Large intestine (tissue), 3 donors: ENCODE measurements around the gene PTGDS. TPM values are rescaled to one million over a fixed set of nuclear protein-coding genes. Genes with fewer than 3 reads are reported as not detected.

Source experiments
- DNase-seq, 2 donors: peaks; one replicate each; pipeline versions ENCODE4 v3.0.0 to v3.0.0-alpha.2; 2013
- H3K27ac ChIP-seq: one replicate; pipeline ENCODE4 v1.5.1; 2013; ENCODE audit warnings: low read length
- H3K27me3 ChIP-seq: 2 replicates; pipeline ENCODE4 v1.6.1; 2013; ENCODE audit warnings: low read length; ENCODE audit not compliant: control insufficient read depth, insufficient read depth
- H3K36me3 ChIP-seq: 2 replicates; pipeline ENCODE4 v1.6.1; 2013; ENCODE audit warnings: low read length; ENCODE audit not compliant: control insufficient read depth, insufficient read depth
- H3K4me1 ChIP-seq: one replicate; pipeline ENCODE4 v1.6.1; 2013; ENCODE audit warnings: low read length; ENCODE audit not compliant: control insufficient read depth, insufficient read depth
- H3K4me3 ChIP-seq: one replicate; pipeline ENCODE4 v1.5.1; 2013; ENCODE audit warnings: low read length
- H3K9me3 ChIP-seq: one replicate; pipeline ENCODE4 v1.6.1; 2013; ENCODE audit warnings: mild to moderate bottlenecking, low read depth, low read length, moderate library complexity; ENCODE audit not compliant: control insufficient read depth
- WGBS: methylation state at CpG from one replicate; pipeline ENCODE4 v1.1.5; 2013; ENCODE audit warnings: low lambda C conversion rate; ENCODE audit not compliant: insufficient coverage; 5-methylcytosine and 5-hydroxymethylcytosine counted together
- polyA plus RNA-seq: library from polyadenylated mRNA; unstranded; fragments of 120-200 nt; gene quantifications from one replicate; pipeline ENCODE4 v1.2.1, GENCODE V29; 2013

Gene PTGDS
- polyA plus RNA-seq, 1 donor: 4.6 TPM

DNA sequence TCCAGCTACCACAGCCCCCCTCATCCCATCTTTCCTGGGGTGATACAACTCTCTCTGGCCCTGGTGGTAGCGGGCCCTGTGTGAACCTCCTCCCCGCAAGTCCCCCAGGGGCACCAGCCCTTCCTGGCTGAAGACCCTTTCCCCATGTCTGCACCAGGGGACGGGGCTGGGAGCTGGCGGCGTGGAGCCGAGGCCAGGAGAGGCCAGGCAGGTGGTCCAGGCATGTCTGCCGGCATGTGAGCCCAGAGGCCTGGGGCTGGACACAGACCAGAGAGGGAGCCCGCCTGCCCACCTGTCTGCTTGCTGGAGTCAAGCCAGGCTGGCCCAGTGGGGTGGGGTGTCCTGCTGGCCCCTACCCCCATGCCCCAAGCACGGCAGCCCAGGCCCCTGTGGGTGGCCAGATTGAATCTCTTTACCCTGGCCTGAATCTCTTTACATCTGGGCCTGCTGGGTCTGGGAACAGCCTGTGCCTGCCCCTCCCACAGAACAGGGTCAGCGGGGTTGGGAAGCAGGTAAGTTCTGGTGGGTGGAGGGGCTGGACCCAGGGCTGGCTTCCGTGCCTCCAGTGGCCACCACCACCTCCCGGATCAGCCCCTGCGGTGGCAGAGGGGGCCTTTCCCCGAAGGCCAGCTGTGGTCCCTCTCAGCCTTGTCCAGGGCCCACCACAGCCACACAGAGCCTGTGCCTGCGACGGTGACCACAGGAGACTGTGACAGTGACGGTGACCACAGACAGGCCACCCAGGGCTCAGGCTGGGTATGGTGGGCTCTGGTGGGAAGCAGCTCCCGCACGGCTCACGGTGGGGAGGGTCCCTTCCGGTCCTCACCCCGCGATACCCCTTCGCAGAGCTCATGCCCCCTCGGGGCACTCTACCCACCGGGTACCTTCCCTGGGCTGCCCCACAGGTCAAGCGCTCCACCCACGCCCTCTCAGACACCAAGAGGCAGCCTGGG is 18.1 kb upstream of the PTGDS start:
- H3K36me3 ChIP-seq: peaks cover 2% of the 10 kb centered on the region
- no peak overlapping the region for H3K4me3 ChIP-seq
- peaks cover 3% of the 10 kb centered on the region for H3K4me1 ChIP-seq
- no CpG with 5 or more reads among the region's 28 CpGs for WGBS
- DNase-seq: no peak
- H3K9me3 ChIP-seq: peaks cover 5% of the 10 kb centered on the region
- H3K27me3 ChIP-seq: peaks cover 5% of the 10 kb centered on the region
- no peak overlapping the region for H3K27ac ChIP-seq

DNA sequence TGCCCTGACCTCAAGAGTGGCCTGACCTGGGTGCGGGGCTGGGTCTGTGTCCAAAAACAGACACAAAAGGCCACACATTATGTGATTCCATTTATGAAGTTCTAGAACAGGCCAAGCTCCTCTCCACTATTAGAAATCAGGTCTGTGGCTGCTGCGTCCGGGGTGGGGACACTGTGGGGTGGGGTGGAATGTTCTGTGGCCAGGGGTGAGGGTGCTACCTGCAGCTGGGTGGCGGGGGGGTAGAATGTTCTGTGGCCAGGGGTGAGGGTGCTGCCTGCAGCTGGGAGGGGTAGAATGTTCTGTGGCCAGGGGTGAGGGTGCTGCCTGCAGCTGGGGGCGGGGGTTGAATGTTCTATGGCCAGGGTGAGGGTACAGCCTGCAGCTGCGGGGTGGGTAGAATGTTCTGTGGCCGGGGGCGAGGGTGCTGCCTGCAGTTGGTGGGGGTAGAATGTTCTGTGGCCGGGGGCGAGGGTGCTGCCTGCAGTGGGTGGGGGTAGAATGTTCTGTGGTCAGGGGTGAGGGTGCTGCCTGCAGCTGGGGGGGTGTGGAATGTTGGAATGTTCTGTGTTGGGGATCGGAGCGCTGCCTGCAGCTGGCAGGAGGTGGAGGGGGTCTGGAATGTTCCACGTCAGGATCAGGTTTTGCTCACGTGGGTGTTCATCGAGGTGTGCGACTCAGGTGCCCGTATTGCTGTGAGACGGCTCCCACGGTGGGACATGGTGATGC is 16.9 kb upstream of the PTGDS start:
- Histone ChIP-seq H3K36me3 (no peaks in the 10 kb centered on the region), H3K27ac (no peak overlapping the region), H3K4me1 (peaks cover 8% of the 10 kb centered on the region), H3K4me3 (no peak overlapping the region), H3K9me3 (peaks cover 5% of the 10 kb centered on the region), H3K27me3 (peaks cover 7% of the 10 kb centered on the region)
- WGBS: no CpG with 5 or more reads among the region's 19 CpGs
- DNase-seq: no peak

DNA sequence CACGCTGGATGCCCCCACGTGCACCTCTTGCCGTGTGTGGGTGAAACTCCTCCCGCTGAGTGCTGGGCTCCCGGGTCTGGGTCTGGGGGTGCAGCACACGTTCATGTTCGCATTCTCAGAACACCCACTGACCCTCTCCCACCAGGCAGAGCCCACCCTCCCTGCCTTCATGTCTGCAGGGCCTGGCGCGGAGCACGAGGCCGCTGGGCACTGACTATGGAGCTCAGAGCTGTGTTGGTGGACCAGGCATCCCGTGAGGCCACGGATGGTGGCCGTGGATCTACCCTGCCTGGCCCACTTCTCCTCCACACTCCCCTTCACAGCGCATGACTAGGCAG is 16.4 kb upstream of the PTGDS start:
- H3K36me3 ChIP-seq: no peaks in the 10 kb centered on the region
- DNase-seq: no peak
- WGBS: no CpG with 5 or more reads among the region's 15 CpGs
- H3K4me1 ChIP-seq: peaks cover 8% of the 10 kb centered on the region
- peaks cover 5% of the 10 kb centered on the region for H3K9me3 ChIP-seq
- no peak overlapping the region for H3K27ac ChIP-seq
- H3K4me3 ChIP-seq: no peak overlapping the region
- H3K27me3 ChIP-seq: peaks cover 10% of the 10 kb centered on the region

DNA sequence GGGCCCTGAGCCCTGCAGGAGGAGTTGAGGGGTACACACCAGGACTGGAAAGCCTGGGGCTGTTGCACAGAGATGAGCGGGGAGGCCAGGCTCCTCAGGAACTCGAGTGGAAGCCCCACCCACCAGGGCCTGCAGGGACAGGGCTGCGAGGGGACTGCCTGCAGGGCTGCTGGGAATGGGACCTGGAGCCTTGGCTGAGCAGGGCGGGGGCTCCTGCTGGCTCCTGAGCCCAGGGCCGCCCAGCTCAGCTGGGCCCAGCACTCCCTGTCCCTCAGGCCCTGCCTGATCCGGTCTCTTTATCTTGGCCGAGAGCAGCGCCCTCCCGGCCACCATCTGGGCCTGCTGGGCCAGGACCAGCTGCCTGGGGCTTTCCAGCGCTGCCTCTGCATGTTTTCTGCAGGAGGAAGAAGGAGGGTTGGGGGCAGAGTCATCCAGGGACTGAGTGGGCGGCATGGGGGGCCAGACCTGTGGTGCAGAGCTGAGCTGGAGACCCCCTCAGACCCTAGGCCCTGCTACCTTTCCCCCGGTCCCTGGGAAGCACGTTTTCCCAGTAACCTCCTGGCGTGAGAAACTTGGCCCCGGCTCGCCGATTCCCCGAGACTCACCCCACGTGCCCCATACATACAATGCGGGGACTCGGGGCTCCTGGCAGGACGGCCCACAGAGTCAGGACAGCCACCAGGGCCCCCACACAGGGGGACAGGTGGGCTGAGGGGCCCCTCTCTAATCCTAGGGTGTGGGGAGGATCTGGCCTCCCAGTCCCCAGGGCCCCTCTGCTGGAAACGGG is 15.8 kb upstream of the PTGDS start:
- H3K4me3 ChIP-seq: no peak overlapping the region
- peaks cover 16% of the 10 kb centered on the region for H3K27me3 ChIP-seq
- no peak for DNase-seq
- no CpG with 5 or more reads among the region's 23 CpGs for WGBS
- H3K9me3 ChIP-seq: peaks cover 4% of the 10 kb centered on the region
- no peak overlapping the region for H3K27ac ChIP-seq
- no peaks in the 10 kb centered on the region for H3K36me3 ChIP-seq
- peaks cover 12% of the 10 kb centered on the region for H3K4me1 ChIP-seq

DNA sequence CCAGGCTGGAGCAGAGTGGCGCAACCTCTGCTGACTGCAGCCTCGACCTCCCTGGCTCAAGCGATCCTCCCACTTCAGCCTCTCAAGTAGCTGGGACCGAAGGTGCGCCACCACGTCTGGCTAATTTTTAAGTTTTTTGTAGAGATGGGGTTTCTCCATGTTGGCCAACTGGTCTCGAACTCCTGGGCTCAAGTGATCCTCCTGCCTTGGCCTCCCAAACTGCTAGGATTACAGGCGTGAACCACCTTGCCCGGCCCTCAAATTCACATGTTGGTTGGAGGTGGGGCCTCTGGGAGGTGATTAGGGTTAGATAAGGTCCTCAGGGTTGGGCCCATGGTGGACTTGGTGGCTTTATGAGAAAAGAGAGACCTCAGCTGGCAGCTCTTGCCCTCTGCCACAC is 15.1 kb upstream of the PTGDS start:
- Histone ChIP-seq H3K27me3 (peaks cover 17% of the 10 kb centered on the region), H3K4me3 (no peak overlapping the region), H3K27ac (no peak overlapping the region), H3K4me1 (peaks cover 12% of the 10 kb centered on the region), H3K9me3 (no peaks in the 10 kb centered on the region), H3K36me3 (no peaks in the 10 kb centered on the region)
- no CpG with 5 or more reads among the region's 9 CpGs for WGBS
- DNase-seq: no peak

DNA sequence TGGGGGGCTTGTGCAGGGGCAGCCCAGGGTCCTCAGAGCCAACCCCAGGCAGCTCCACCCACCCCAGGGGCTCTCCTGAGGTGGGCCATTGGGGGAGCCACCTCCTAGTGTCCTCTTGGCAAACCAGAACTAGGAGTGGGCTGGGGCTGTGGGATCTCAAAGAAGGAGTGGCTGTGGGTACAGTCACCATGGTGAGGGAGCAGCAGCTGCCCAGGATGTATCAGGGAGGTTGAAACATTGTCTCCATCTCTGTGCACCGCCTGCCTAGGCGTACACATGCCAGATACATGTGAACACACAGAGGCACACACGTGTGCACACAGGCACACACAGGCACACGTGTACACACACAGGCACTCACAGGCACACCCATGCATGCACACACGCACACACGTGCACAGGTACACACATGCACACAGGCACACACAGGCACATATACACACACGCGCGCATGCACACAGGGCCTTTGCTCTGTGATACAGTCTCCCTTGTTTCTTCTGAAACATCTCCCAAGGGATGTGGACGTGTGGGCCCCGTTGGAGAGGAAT is 14.5 kb upstream of the PTGDS start:
- H3K27me3 ChIP-seq: peaks cover 17% of the 10 kb centered on the region
- no peaks in the 10 kb centered on the region for H3K9me3 ChIP-seq
- no peak overlapping the region for H3K4me3 ChIP-seq
- peaks cover 12% of the 10 kb centered on the region for H3K4me1 ChIP-seq
- no CpG with 5 or more reads among the region's 11 CpGs for WGBS
- no peak overlapping the region for H3K27ac ChIP-seq
- no peaks in the 10 kb centered on the region for H3K36me3 ChIP-seq
- no peak for DNase-seq

DNA sequence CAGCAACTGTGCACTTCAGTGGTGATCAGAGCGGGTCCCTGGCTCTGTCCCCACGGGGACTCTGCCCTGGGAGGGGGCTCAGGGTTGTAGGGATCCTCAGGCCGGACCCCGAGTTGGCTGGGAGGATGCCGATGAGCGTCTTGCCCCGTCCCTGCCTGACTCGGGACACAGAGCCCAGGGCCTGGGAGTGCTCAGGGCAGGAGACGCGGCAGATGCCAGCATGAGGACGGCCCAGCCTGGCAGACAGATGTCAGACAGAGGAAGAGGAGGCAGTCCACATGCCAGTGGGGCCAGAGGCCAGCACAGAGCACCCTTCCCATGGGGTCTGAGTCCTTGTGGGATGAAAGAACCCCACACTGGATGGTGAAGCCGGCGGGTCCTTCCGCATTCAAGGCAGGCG is 14.0 kb upstream of the PTGDS start:
- Histone ChIP-seq H3K9me3 (no peaks in the 10 kb centered on the region), H3K4me3 (no peak overlapping the region), H3K36me3 (no peaks in the 10 kb centered on the region), H3K27ac (no peak overlapping the region), H3K4me1 (peaks cover 12% of the 10 kb centered on the region), H3K27me3 (peaks cover 17% of the 10 kb centered on the region)
- no peak for DNase-seq
- WGBS: no CpG with 5 or more reads among the region's 15 CpGs

DNA sequence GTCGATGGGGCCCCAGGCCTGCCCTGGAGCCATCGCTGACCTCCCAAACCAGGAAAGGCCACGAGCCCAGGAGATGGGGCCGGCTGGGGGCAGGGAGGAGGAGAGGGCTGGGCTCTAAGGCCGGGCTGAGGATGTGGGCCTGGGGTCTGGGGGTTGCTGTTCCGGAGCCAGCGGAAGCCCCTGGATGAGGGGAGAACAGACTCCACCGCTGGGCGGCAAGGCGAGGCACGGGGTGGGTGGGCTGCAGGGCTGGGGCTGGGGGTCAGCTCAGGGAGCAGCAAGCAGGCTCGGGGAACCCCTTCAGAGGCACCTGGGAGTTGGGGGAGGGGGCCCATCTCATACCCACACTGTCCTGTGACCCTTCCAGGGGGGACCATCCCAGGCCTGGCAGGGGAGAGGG is 13.6 kb upstream of the PTGDS start:
- peaks cover 17% of the 10 kb centered on the region for H3K27me3 ChIP-seq
- H3K27ac ChIP-seq: no peak overlapping the region
- no CpG with 5 or more reads among the region's 12 CpGs for WGBS
- H3K36me3 ChIP-seq: no peaks in the 10 kb centered on the region
- H3K9me3 ChIP-seq: no peaks in the 10 kb centered on the region
- H3K4me1 ChIP-seq: peaks cover 12% of the 10 kb centered on the region
- H3K4me3 ChIP-seq: no peak overlapping the region
- DNase-seq: no peak

DNA sequence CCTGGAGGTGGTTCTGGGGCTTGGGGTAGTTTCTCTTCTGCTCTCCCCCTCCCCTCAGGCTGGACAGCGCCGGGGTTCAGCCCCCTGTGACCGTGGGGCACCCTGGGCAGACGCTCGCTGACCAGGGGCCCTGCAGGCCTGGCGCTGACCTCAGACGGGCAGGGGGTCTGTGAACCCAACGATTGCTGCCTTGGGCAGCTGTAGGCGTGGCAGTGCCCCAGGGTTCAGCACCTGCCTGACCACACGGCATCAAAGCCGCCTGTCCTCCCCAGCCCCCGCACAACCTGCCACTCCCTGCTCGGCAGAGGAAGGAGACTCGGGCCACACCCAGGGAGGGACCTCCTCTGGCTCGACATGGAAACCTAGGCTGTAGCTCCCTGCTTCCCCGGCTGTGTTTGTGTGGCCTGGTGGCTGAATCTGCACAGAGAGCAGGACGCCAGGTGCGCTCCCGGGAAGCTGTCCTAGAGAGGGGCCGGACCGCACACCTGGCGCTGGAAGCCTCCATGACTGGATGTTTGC is 13.1 kb upstream of the PTGDS start:
- no peak overlapping the region for H3K27ac ChIP-seq
- DNase-seq: peak in 1 of 2 donors; percentile 54
- WGBS: no CpG with 5 or more reads among the region's 22 CpGs

More for the DNA sequence above, 13.1 kb upstream of the PTGDS start:
- Histone ChIP-seq H3K27me3 (peaks cover 17% of the 10 kb centered on the region), H3K4me3 (no peak overlapping the region), H3K4me1 (peaks cover 12% of the 10 kb centered on the region), H3K36me3 (no peaks in the 10 kb centered on the region), H3K9me3 (no peaks in the 10 kb centered on the region)
